DLD1 (cell line): ENCODE measurements around the gene EIF2AK3.

Experiments
- in situ Hi-C: cut with HindIII; loops from 2 replicates; pipeline ENCODE4 v1.10.0; 2017; ENCODE audit warnings: low sequenced_read_pairs

Gene EIF2AK3

DNA sequence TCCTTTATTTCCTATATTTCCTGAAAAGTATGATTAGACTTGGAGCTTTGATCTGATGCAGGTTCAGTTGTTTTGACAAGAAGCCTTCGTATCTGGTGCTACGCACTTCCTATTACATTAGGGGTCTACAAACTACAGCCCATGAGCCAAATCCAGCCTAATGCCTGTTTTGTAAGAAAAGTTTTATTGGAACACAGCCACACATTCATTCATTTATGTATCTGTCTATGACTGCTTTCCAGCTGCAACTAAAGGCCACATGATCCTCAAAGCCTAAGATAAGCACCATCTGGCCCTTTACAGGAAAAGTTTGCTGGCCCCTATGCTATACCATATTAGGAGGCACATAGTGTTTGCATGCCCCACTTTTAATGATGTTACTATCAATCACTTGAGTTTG, 26.0 kb downstream of the EIF2AK3 start:
- in situ Hi-C loops: no loop called here

DNA sequence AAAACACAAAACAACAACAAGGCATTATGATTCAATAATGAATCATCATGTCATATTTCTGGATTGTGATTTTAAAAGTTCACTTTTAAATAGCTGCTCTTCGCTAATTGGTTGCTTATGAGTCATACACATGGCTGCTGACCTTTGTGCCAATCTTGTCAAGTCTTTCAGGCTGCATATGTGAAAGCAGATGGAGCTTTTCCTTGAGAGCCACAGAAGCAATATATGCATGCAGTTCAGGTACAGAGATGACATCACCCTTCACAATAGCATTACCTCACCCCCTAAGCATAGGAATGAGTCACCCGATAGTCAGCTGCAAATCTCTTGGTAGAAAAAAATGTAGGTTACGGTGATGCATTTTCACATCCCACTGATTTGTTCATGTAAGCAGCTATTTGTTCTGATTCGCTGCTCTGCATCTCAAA, 27.2 kb downstream of the EIF2AK3 start:
- in situ Hi-C loops: no loop called here

DNA sequence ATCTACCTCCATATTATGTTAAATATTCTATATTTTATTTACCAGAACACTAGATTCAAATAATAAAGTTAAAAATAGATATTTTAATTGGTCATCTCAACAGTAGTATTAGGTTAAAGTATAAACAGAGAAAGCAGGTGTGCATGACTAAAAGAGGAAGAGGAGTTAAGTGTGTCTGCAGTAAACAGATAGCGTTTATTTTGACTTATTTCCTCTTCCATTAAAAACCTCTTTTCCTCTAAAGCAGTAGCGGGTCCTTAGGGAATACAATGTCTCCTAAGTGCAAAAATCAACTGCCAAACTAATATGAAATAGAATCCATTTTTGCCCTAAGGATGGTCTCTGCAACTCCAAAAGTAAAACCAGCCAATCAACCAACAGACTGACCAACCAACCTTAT, 27.7 kb downstream of the EIF2AK3 start:
- in situ Hi-C loops: loop anchor here (5.0 kb wide), 1 partner anchor 38 kb away; no protein-coding TSS in a partner anchor

- in situ Hi-C loops: loop anchor here (5.0 kb wide), 1 partner anchor 40 kb away; no protein-coding TSS in a partner anchor
Observed at GRCh38 chr2:88597168-88597567, 30.1 kb downstream of the EIF2AK3 start.

DNA sequence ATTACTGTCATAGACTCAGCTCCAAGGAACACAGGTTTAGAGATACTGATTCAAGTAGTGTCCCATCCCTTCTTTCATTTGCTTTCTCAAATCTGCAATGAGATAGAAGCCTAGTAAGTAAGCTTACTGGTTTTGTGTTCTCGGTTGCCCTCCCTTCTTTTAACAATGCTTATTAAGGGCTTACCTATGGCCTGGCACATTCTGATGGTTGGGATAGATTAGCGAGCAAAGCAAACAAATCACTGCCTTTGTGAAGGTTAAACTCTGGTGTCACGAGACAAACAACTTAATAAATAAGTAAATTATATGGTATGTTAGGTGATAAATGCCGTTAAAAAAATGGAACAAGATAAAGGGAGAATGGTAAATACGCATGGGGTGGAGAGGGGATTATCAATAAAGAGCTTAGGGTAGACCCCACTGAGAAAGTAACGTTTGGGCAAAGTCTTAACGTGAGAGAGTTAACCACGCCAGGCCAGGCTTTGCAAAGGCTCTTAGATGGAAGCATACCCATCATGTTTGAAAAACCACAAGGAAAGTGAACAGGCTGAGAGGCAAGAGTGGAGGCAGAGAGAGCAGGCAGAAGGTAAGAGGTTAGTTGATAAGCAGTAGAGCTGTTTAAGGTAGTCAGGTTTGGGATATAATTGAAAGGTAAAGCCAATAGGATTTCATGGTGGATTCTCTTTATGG, 31.0 kb downstream of the EIF2AK3 start:
- in situ Hi-C loops: loop anchor here (5.0 kb wide), 1 partner anchor 41 kb away; no protein-coding TSS in a partner anchor

- in situ Hi-C loops: no loop called here
Observed at GRCh38 chr2:88591698-88592097, 35.6 kb downstream of the EIF2AK3 start.

- in situ Hi-C loops: no loop called here
Observed at GRCh38 chr2:88590998-88591613, 36.2 kb downstream of the EIF2AK3 start.

DNA sequence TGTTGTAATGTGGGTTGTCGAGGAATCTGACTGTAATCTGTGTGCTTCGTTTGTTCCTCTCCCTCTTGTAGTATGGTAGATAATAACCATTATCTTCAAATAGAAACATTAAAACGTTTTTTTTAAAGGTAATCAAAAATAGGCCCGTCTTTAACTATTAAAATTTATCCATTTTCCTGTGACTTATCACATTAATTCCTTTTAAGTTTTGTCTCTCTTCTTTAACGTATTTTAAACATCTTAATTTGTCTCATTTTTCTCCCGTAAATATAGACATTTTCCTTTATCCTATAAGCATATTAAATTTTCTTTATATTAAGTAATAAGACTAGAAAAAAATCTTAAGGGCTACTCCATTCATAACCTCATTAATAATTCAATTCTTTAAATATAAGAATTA, 41.3 kb downstream of the EIF2AK3 start:
- in situ Hi-C loops: no loop called here

- in situ Hi-C loops: no loop called here
Observed at GRCh38 chr2:88582030-88582429, 45.2 kb downstream of the EIF2AK3 start.

DNA sequence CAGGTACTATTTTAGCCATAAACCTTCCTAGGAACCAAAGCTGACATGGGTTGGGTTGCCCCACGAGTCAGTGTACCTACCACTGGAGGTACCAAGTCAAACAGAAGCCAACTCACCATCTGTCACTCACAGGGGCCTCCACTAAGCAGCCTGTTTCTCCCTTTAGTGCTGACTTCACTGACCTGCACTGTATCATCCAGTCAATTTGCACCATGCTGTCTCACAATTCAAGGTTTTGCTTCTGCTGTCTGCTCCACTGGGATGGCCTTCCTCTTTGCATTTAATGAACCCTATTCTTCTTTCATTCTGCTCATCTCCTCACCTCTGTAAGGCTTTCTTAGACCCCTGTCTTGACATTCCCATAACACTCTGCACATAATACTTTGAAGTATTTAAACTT, 47.2 kb downstream of the EIF2AK3 start:
- in situ Hi-C loops: no loop called here

- in situ Hi-C loops: loop anchor here (10.0 kb wide), 1 partner anchor 89 kb away; no protein-coding TSS in a partner anchor
Observed at GRCh38 chr2:88575630-88576029, 51.6 kb downstream of the EIF2AK3 start.

GRCh38 chr2:88575051-88575450, 52.2 kb downstream of the EIF2AK3 start:
- in situ Hi-C loops: loop anchor here (10.0 kb wide), 1 partner anchor 90 kb away; no protein-coding TSS in a partner anchor

- in situ Hi-C loops: loop anchor here (10.0 kb wide), 1 partner anchor 90 kb away; no protein-coding TSS in a partner anchor
Observed at GRCh38 chr2:88574445-88574844, 52.8 kb downstream of the EIF2AK3 start.

DNA sequence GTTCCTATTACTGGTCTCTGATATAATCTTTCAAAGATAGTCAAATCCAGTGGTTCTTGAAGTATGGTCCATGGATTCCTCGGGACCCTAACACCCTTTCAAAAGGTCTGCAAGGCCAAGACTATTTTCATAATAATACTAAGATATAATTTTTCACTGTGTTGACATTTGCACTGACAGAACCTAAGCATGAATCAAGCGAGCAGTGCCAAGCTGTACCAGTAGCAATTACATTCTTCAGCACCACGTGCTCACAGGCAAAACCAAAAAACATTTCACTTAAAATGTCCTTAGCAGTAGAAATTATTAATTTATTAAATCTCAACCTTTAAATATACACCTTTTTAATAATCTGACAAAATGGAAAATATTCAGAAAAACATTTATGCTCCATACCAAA, 59.1 kb downstream of the EIF2AK3 start:
- in situ Hi-C loops: no loop called here

DNA sequence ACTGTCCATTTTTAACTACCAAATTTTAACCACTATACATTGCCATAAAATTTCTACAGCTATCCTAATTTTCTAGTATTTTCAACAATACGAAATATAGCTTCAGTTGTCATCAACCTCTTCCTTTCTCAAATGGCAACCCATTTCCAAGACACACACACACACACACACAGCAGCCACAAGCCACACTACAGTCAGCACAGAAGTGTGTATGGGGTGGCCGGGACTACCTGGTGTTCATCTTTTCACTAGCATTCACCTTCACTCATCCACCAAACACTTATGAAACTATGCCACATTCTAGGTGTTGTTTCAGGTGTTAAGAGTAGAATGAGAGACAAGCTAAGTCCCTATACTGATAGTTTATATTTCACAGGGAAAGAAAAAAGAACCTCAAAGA, 62.9 kb downstream of the EIF2AK3 start:
- in situ Hi-C loops: no loop called here

DNA sequence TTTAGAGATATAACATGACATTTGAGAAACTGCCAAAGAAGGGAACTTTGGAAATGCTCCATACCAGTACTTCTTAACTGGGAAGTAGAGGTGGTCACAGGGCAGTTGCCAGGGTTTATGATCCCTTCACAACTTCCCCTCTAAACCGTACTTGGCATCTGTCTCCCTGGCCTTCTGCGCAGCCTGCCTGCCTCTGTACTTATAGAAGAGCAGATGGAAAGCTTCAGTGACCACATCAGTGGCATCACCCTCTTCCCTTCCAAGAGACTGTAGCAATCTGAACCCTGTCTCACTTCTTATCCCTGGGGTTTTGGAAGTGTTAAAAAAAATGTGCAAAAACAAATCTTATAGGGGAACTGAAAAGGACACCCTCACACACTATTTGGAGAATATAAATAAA, 64.1 kb downstream of the EIF2AK3 start:
- in situ Hi-C loops: no loop called here

DNA sequence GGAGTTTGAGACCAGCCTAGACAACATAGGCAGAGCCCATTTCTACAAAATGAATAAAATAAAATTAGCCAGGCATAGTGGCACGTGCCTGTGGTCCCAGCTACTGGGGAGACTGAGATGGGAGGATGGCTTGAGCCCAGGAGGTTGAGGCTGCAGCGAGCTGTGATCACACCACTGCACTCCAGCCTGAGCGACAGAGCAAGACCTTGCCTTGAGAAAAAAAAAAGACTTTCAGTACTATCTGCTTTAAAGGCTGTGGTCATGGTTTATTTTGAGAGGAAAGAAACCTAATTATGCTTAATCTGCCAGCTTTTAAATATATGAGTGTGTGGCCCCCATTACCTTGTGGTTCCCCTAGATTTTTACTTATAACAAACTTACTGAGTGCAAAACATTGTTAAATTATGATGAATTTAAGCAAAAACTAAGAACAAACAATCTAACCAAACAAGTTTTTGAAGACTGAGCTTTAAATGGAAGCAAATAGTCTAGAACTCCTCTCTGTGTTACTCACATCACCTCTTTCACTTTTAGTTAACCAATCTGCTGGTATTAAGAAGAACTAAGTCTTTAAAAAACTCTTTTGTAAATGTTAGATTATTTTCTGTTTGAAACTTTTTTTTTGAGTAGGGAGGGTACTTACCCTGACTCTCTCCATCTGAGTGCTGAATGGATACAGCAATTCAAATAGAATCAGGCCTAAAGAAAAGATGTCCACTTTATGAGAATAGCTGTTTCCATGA, 65.4 kb downstream of the EIF2AK3 start:
- in situ Hi-C loops: no loop called here

- in situ Hi-C loops: no loop called here
Observed at GRCh38 chr2:88560619-88561307, 66.5 kb downstream of the EIF2AK3 start.

DNA sequence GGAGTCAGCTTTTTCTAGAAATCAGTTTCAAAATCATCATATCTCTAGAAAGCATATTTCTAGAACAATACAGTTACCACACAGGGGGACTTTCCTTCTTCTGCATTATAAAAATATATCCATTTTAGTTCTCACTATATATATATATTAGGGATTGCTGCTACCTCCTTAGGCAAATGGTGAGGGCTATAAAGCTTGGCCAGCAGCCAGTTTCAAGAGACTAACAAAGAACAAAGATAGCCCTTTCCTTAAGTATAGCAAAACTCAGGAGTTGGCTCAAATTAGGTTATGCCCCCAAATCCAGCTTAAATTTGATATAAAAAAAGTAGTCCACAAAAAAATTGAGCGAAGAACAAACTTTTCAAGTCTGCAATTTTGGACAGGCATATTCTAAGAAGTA, 70.0 kb downstream of the EIF2AK3 start:
- in situ Hi-C loops: no loop called here

DNA sequence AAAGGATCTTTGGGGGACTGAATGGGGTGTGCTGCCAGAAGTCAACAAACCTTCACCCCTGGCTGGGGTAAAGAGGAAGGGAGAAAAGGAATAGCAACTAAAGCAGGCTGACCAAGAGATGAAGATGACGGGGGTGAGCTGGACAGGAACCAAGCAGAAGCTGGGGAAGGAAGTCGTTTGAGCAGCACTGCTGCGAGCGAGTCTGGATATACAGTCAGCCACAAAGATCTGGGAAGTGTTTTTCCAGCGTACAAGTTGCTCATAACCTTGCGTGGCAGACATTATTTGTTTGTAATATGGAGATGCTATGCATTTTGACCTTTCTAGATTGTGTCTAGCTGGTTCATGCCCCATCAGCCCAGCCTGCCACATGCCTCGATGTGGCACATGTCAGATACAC, 71.2 kb downstream of the EIF2AK3 start:
- in situ Hi-C loops: no loop called here

DNA sequence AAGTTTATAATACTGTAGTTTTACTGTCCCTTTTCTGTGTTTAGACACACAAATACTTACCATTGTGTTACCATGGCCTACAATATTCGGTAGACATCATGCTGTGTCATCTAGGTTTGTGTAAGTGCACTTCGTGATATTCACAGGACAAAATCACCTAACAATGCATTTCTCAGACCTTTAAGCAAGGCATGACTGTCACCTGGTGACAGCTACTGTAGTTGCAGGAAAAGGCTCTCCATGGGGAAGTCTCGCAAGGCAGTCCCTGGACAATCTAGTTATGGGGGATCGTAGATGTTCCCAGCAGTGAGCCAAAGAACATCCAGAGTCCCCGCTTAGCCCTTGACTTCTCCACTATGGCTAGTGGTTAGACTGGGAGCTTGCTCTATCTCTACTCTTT, 73.1 kb downstream of the EIF2AK3 start:
- in situ Hi-C loops: no loop called here
